ENCODE results near the gene HS1BP3.

HS1BP3 gene

DNA sequence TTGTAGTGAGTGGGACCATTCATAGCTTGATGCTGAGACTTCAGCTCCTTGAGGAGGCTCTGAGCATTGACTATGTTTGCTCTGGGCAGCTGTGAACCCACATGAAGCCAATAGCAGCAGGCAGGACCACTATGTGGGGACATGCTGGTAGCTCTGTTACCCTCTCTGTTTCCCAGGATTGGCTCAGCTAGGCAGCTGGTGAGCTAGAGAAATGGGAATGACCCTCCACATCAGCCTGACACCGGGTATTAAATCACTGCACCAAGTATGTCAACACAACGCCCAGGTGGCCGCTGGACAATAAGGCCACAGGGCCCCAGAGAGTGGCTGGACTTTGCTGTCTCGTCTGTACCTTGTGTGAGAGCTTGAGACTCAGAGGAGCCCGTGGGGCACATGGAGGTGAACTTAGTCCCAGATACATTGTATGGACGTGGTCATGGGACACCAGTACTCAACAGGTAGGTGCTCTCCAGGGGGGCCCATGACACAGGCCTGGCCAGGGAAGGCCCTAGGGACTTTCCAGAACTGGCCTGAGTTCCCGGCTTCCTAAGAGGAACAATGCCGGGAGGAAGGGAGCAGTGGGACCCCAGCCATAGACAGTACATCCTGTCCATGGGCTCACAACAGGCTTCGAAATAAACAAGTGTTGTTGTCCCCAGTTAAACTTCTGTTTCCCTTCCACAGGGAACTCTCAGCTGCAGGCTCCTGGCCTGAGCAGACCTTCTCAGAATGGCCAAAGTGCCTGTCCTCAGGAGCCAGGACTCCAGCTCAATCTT lies 35.2 kb downstream of the HS1BP3 start:
- no peak for DNase-seq

DNA sequence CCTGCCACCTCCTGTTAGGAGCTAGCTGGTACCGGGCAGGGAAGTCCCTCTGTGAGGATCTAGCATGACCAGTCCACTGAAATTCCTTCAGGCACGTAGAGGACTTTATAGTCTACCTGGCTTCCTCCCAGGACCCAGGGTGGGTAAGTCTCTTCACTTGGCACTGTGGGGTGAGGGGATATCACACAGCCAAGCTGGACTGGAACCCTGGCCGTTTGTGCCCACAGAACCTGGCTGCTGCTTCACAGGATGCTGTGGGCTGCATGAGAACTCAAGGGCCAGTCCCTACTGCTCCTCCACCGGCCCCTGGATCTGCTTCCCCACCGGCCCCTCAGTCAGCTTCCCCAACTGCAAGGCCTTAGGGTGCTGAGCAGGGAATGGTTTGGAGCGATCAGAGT lies 35.8 kb downstream of the HS1BP3 start:
- DNase-seq, result no peak

- no peak for DNase-seq
These were observed 36.5 kb downstream of the HS1BP3 start for GRCh38 chr2:20614201-20615067.

- no peak for DNase-seq
These were observed 37.7 kb downstream of the HS1BP3 start for GRCh38 chr2:20612925-20613916.

DNA sequence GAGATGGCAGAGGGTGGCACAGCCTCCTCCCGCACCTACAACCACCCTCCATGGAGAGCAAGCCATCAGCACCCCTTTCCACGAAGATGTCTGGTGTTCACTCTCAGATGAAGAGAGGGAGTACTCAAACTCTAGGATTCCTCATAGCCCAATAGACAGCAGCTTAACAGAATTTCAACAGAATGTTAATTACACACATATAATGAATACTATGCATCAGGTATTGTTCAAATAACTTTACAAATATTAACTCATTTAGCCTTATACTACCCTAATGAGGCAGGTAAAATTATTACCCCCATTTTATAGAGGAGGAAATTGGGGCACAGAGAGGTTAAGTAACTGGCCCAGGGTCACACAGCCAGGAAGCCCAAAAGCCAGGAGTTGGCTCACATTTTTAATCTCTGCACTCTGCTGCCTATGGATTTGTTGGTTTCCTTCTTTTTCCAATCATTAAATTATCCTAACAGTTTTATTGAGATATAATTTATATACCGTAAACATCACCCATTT lies 39.0 kb downstream of the HS1BP3 start:
- DNase-seq, result no peak

GRCh38 chr2:20611077-20611843 lies 39.6 kb downstream of the HS1BP3 start:
- DNase-seq, result no peak

GRCh38 chr2:20609995-20610357 lies 40.9 kb downstream of the HS1BP3 start:
- DNase-seq, result no peak

DNA sequence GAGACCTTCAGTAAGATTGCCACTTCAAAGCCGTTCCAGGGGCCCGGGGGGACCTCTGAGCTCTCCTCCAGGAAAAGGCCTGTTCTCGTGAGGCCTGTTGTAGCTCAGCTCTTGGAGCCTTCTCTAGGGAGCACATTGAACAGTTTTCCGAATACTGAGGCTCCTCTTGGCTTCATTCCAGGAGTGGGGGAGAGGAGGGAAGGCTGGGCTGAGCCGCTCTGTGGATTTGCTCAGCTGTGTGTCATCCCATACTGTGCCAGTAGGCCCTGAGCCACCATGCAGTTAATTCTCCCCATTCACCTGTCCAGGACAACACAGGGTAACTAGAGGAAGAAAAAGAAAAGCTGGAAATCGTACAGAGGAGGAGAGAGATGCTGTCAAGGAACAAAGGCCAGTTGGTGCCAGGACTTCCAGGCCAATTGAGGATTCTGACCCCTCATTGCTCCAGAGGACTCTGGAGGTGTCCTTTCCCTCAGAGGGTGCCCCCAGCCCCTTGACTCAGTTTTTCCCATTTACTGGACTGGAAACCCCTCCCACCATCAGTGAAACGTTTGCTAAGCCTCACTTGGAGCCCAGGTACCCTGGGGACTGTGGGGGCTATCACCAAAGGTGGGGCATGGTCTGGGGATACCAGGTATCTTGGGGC lies 41.4 kb downstream of the HS1BP3 start:
- no peak for DNase-seq

GRCh38 chr2:20608666-20609348 lies 42.1 kb downstream of the HS1BP3 start:
- DNase-seq, result no peak

DNA sequence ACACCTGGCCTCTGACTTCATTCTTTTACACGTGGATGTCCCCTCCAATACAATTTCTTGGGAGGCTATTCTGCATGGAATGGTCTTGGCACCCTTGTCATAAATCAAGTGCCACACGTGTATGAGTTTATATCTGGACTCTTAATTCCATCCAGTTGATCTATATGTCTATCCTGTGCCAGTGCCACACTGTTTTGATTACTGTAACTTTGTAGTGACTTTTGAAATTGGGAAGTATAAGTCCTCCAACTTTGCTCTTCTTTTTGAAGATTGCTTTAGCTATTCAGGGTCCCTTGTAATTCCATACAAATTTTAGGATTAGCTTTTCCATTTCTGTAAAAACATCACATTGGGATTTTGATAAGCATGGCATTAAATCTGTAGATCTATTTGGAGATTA lies 43.5 kb downstream of the HS1BP3 start:
- DNase-seq, result no peak

DNA sequence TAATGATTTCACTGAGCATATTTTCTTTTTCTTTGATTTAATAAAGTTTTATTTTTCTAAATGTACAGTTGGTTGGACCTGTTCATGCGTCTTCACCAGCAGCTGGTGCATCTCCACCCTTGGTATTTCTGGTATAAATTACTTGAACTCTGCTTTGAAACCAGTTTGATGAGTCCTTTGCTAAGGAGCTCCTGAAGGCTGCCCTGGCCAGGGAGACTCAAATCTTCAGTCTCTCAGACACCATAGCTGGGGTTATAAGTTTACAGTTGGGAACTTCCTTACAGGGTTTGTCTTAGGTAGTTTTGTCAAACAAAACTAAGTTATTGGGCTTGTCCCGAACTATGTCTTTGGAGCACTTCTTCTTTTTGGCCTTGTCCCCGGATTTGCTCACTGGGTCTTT lies 44.7 kb downstream of the HS1BP3 start:
- no peak for DNase-seq

DNA sequence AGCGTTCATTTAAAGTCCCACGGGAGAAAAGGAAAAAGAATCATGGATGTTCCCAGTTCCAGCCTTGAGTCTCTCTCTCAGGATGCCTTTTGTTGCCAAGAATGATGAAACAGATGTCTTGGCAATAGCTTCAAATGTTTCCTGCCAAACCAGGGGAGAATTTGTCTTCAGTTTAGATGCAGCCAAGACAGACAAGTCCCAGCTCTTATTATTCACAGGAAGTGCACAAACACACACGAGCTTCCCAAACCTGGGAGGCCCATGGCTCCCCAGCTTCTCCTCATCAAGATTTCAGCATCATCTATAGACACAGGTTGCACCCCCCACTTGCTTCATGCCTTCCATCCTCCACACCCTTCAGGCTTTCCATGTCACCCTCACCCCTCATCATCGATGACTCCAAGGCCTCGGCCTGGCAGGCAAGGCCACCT lies 45.9 kb downstream of the HS1BP3 start:
- DNase-seq, result no peak

DNA sequence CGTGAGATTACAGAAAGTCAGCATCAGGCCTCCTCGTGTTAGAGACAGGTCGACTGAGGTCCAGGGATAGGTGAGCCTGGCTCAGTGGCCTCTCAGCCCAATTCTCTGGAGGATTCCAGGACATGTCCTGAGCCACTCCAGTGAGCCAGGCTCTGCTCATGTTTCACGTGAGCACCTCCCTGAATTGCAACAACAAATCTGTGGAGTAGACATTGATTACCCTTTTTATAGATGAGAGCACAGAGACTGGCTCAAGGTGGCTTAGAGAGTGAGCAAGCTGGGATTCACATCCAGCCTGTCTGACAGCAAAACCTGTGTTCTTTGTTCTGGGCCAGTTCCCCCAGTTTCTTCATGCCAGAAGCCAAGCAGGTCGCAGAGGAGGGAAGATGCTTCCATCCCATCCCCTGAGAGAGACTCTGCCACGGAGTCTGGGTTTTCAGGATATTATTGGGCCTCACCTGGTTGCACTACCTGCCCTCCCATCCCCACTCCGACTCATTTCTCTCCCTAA lies 46.4 kb downstream of the HS1BP3 start:
- DNase-seq, result no peak

DNA sequence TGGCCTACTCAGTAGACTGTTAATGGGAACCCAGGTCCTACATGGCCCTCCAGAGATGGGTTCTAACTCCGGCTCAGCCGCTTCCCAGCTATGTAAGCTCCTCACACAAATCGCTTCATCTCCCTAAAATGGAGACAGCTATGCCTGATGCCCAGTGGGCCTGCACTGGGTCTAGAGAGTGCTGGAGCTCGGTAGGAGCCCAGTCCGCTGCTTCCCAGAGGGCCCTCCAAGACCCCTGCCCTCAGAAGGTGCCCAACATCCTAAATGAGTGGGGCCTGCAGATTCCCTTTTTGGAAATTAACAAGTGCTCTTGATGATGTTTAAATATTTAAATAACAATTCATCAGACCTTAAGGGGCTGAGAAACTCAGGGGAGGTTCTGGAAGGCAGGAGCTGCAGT lies 47.1 kb downstream of the HS1BP3 start:
- DNase-seq, result no peak

DNA sequence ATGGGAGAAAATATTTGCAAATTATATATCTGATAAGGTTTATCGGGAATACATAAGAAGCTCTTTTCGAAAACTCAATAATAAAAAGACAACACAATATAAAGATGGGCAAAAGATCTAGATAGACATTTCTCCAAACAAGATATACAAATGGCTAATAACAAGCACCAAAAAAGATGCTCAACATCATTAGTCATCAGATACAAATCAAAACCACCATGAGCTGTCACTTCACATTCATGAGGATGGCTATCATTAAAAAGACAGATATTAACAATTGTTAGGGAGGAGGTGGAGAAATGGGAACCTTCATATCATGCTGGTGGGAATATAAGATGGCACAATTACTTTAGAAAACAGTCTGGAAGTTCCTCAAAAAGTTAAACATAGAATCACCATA lies 48.1 kb downstream of the HS1BP3 start:
- DNase-seq, result no peak

- no peak for DNase-seq
These were observed 50.1 kb downstream of the HS1BP3 start for GRCh38 chr2:20600756-20601325.

GRCh38 chr2:20599861-20600461 lies 50.9 kb downstream of the HS1BP3 start:
- DNase-seq, result no peak

DNA sequence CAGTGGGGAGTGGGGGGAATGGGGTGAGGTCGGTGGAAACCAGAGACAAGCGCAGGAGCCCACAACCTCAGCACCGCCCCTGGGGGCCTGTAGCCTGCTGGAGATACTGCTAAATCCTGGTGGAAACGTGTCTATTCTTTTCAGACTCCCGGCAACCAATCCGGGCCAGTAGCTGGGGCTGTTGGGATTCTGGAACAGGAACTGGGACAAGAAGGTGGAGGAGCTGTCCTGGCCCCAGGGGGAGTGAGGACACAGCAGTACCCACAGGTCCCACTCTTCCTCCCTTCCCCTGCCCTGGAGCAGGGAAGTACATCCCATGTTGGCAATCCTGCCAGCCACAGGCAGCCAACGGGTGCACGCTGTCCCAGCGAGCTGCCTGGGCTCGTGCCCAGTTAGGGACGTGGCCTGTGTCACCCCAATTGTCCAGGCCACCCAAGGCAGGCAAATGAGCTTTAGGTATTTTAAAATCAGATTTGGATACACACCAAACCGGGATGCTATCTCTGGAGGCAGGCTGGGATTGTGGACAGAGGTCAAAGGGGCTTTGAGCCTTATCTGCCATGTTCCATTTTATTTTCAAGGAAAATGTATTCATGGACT lies 51.8 kb downstream of the HS1BP3 start:
- no peak for DNase-seq

DNA sequence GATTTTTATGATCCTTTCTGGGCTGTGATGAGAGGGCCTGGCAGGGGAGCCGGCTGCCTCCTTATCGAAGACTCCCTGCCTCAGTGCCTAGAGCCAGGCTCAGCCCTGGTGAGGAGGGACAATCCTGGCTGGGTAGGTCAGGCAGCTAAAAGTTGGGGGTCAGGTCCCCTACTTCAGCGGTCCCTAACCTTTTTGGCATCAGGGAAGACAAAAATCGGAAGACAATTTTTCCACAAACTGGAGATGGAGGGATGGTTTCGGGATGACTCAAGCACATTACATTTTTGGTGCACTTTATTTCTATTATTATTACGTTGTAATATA lies 53.1 kb downstream of the HS1BP3 start:
- no peak for DNase-seq

All from NCI-H1930 (cell line).